ENCODE measurements around the gene CBX1.

DNA sequence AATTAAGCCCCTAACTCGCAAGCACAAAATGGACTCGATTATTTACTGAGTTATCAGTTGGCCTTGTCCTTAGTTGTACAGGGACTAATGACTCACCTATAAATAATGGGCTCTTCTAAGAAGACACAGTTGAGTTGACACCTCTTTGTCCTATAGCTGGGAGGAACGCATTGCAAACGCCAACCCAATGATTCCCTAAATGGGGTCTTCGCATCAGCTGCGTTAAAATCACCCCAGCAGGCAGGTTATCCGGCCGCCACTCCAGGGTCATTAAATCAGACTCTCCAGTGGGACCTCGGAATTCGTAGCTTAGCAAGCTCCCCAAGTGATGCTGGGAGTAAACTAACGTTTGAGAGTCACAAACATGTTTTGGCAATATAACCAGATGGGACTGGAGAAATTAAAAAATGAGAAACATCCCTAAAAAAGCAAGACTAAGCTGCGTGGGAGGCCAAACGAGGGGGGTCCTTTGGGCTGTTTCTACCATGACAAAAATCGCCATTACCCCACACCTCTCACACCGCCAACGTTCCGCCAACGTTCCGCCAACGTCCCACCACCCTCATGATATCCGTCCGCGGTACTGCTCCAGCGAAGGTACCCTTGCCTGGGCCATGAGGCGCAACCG is 54.1 kb downstream of the CBX1 start:
- TF ChIP-seq, protein P1, sequence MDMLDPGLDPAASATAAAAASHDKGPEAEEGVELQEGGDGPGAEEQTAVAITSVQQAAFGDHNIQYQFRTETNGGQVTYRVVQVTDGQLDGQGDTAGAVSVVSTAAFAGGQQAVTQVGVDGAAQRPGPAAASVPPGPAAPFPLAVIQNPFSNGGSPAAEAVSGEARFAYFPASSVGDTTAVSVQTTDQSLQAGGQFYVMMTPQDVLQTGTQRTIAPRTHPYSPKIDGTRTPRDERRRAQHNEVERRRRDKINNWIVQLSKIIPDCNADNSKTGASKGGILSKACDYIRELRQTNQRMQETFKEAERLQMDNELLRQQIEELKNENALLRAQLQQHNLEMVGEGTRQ (IDR thresholded peaks at IDR 0.05): no peak
- no peak; the same call in 1 of the 2 replicates for TF ChIP-seq POLR2A (IDR thresholded peaks at IDR 0.05; ENCODE audit: low read length)
- TF ChIP-seq CTCF (IDR thresholded peaks at IDR 0.05): no peak

Data from A549 (cell line).